Neural cell (in vitro differentiated cells): ENCODE measurements around the gene LONRF2. TPM values are rescaled to one million over a fixed set of nuclear protein-coding genes. Genes with fewer than 3 reads are reported as not detected.

Experiments
- H2AFZ ChIP-seq: fragments of 200-600, 300-800 bp; sonication (generic), shearing (Covaris generic); 2 replicates; pipeline ENCODE4 v1.6.0; 2014; ENCODE audit warnings: low read depth, mild to moderate bottlenecking, antibody characterized with exemption, low read length, moderate library complexity
- H3F3A ChIP-seq: fragments of 200-600 bp; shearing (Covaris generic); 2 replicates; pipeline ENCODE4 v1.6.1; 2016; ENCODE audit warnings: mild to moderate bottlenecking, moderate library complexity, mixed read lengths, antibody characterized with exemption, low read length; ENCODE audit not compliant: insufficient read depth, poor library complexity, severe bottlenecking
- H3K27ac ChIP-seq: fragments of 200-600, 300-800 bp; sonication (generic), shearing (Covaris generic); 2 replicates; pipeline ENCODE4 v1.5.1; 2014; ENCODE audit warnings: mild to moderate bottlenecking, low read length, moderate library complexity
- H3K27me3 ChIP-seq: fragments of 300-800, 200-600 bp; sonication (generic), shearing (Covaris generic); 2 replicates; pipeline ENCODE4 v1.6.0; 2014; ENCODE audit warnings: mild to moderate bottlenecking, low read depth, low read length, moderate library complexity; ENCODE audit not compliant: insufficient read depth
- H3K36me3 ChIP-seq: fragments of 300-800, 200-600 bp; sonication (generic), shearing (Covaris generic); 2 replicates; pipeline ENCODE4 v1.5.1; 2014; ENCODE audit warnings: mild to moderate bottlenecking, antibody characterized with exemption, low read length, moderate library complexity; ENCODE audit not compliant: insufficient read depth
- H3K4me2 ChIP-seq: fragments of 300-800, 200-600 bp; sonication (generic), shearing (Covaris generic); 2 replicates; pipeline ENCODE4 v1.6.0; 2014; ENCODE audit warnings: mild to moderate bottlenecking, low read length
- H3K4me3 ChIP-seq: fragments of 300-800, 200-600 bp; sonication (generic), shearing (Covaris generic); 2 replicates; pipeline ENCODE4 v1.5.1; 2014; ENCODE audit warnings: mild to moderate bottlenecking, low read length, moderate library complexity
- H3K79me2 ChIP-seq: fragments of 200-600 bp; shearing (Covaris generic); replicated peaks from 2 replicates; pipeline ENCODE4 v1.6.0; 2014; ENCODE audit warnings: mild to moderate bottlenecking, low read length, moderate library complexity; ENCODE audit not compliant: insufficient read depth
- H3K9ac ChIP-seq: fragments of 300-800, 200-600 bp; sonication (generic), shearing (Covaris generic); 2 replicates; pipeline ENCODE4 v1.6.1; 2016; ENCODE audit warnings: mild to moderate bottlenecking, low read length, mixed read lengths
- H3K9me2 ChIP-seq: fragments of 200-600 bp; shearing (Covaris generic); 2 replicates; pipeline ENCODE4 v1.6.1; 2016; ENCODE audit warnings: mild to moderate bottlenecking, low read length, mixed read lengths; ENCODE audit not compliant: insufficient read depth
- H3K9me3 ChIP-seq: fragments of 200-600, 300-800 bp; sonication (generic), shearing (Covaris generic); 2 replicates; pipeline ENCODE4 v1.6.1; 2016; ENCODE audit warnings: mild to moderate bottlenecking, mixed run types, low read length, moderate library complexity, mixed read lengths
- H4K20me1 ChIP-seq: fragments of 200-600 bp; shearing (Covaris generic); 2 replicates; pipeline ENCODE4 v1.6.1; 2016; ENCODE audit warnings: mild to moderate bottlenecking, mixed run types; ENCODE audit not compliant: insufficient read depth
- EP300 ChIP-seq: fragments of 450-650 bp; conservative IDR thresholded peaks from 2 replicates; pipeline ENCODE4 v1.6.1; 2014; ENCODE audit warnings: antibody characterized with exemption, mild to moderate bottlenecking, moderate library complexity; ENCODE audit not compliant: poor library complexity, severe bottlenecking
- EZH2 ChIP-seq: fragments of 200-600, 300-800 bp; shearing (Covaris generic), sonication (generic); IDR thresholded peaks from 2 replicates; pipeline ENCODE4 v1.6.1; 2014; ENCODE audit warnings: antibody characterized with exemption, low read length, borderline replicate concordance, mild to moderate bottlenecking; ENCODE audit not compliant: insufficient read depth, poor library complexity, severe bottlenecking
- MXI1 ChIP-seq: fragments of 450-650 bp; conservative IDR thresholded peaks from 2 replicates; pipeline ENCODE4 v1.6.1; 2014; ENCODE audit warnings: antibody characterized with exemption, mild to moderate bottlenecking; ENCODE audit not compliant: poor library complexity, severe bottlenecking
- POLR2AphosphoS5 ChIP-seq: IDR thresholded peaks from 2 replicates; pipeline ENCODE4 v1.6.1; 2012
- RAD21 ChIP-seq: fragments of 450-650 bp; conservative IDR thresholded peaks from 2 replicates; pipeline ENCODE4 v1.6.1; 2014; ENCODE audit warnings: antibody characterized with exemption, mild to moderate bottlenecking, moderate library complexity
- SMC3 ChIP-seq: fragments of 450-650 bp; conservative IDR thresholded peaks from 2 replicates; pipeline ENCODE4 v1.6.1; 2014; ENCODE audit warnings: antibody characterized with exemption, mild to moderate bottlenecking, moderate library complexity; ENCODE audit not compliant: poor library complexity
- TAF1 ChIP-seq: IDR thresholded peaks from 2 replicates; pipeline ENCODE4 v1.6.1; 2012; ENCODE audit warnings: low read depth
- polyA plus RNA-seq: library from polyadenylated mRNA; depleted of rRNA; stranded (reverse); fragments of >200 nt; gene quantifications from 2 replicates; pipeline ENCODE4 v1.2.3, GENCODE V29; 2014
- TF ChIP-seq, protein P1 (sequence below): fragments of 450-650 bp; IDR thresholded peaks from 2 replicates; pipeline ENCODE4 v1.5.1; 2014; ENCODE audit warnings: antibody characterized with exemption, mild to moderate bottlenecking, moderate library complexity; ENCODE audit not compliant: poor library complexity, severe bottlenecking
- TF ChIP-seq, protein P2 (sequence below): IDR thresholded peaks from 2 replicates; pipeline ENCODE4 v1.6.1; 2012; ENCODE audit warnings: borderline replicate concordance

Gene LONRF2
- polyA plus RNA-seq, 1 donor from 2014 or later, result 20.7 TPM

DNA sequence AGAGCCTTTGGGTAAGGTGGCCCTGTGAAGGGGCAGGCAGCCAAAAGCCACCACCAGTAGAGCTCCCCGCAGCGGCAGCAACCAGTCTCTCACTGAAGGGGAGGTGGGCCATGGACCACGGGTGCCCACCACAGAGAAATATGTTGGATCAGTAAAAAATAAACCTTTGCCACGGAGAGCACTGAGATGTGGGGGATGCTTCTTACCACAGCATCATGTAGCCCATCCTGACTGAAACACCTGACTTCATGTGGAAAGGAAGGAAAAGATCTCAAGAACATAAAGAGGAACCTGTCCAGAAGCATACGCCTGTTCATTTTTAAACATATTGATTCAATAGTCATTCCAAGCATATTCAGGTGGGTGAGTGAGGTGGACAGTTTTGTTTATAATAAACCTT is 51.1 kb downstream of the LONRF2 start:
- TF ChIP-seq, protein P1, sequence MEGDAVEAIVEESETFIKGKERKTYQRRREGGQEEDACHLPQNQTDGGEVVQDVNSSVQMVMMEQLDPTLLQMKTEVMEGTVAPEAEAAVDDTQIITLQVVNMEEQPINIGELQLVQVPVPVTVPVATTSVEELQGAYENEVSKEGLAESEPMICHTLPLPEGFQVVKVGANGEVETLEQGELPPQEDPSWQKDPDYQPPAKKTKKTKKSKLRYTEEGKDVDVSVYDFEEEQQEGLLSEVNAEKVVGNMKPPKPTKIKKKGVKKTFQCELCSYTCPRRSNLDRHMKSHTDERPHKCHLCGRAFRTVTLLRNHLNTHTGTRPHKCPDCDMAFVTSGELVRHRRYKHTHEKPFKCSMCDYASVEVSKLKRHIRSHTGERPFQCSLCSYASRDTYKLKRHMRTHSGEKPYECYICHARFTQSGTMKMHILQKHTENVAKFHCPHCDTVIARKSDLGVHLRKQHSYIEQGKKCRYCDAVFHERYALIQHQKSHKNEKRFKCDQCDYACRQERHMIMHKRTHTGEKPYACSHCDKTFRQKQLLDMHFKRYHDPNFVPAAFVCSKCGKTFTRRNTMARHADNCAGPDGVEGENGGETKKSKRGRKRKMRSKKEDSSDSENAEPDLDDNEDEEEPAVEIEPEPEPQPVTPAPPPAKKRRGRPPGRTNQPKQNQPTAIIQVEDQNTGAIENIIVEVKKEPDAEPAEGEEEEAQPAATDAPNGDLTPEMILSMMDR, result no peak
- TF ChIP-seq EP300 (no peak), RAD21 (no peak), EZH2 (no peak), POLR2AphosphoS5 (no peak), MXI1 (no peak), TAF1 (no peak), SMC3 (no peak)
- TF ChIP-seq, protein P2, sequence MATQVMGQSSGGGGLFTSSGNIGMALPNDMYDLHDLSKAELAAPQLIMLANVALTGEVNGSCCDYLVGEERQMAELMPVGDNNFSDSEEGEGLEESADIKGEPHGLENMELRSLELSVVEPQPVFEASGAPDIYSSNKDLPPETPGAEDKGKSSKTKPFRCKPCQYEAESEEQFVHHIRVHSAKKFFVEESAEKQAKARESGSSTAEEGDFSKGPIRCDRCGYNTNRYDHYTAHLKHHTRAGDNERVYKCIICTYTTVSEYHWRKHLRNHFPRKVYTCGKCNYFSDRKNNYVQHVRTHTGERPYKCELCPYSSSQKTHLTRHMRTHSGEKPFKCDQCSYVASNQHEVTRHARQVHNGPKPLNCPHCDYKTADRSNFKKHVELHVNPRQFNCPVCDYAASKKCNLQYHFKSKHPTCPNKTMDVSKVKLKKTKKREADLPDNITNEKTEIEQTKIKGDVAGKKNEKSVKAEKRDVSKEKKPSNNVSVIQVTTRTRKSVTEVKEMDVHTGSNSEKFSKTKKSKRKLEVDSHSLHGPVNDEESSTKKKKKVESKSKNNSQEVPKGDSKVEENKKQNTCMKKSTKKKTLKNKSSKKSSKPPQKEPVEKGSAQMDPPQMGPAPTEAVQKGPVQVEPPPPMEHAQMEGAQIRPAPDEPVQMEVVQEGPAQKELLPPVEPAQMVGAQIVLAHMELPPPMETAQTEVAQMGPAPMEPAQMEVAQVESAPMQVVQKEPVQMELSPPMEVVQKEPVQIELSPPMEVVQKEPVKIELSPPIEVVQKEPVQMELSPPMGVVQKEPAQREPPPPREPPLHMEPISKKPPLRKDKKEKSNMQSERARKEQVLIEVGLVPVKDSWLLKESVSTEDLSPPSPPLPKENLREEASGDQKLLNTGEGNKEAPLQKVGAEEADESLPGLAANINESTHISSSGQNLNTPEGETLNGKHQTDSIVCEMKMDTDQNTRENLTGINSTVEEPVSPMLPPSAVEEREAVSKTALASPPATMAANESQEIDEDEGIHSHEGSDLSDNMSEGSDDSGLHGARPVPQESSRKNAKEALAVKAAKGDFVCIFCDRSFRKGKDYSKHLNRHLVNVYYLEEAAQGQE, result no peak

DNA sequence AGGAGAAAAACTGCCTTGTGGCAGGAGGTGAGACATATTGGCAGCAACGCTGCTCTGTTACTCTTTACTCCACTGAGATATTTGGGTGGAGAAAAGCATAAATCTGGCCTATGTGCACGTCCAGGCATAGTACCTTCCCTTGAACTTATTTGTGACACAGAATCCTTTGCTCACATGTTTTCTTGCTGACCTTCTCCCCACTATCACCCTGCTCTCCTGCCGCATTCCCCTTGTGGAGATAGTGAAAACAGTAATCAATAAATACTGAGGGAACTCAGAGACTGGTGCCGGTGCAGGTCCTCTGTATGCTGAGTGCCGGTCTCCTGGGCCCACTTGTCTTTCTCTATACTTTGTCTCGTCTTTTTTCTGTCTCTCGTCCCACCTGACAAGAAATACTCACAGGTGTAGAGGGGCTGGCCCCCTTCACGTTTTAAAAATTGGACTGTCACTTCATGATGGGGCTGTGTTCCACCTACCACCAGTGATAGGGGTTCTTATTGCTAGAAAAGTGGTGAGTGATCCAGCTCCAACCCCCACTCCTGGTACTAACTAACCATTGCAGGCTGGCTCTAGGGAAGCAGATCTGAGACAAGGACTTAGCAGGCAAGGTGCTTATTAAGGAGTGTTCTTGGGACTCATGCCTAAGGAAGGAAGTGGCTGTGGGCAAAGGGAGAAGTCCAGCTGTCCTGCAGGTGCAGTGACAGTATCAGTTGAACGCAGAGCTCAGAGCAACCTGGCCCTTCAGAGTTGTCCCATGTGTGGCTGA is 51.7 kb downstream of the LONRF2 start:
- no peak overlapping the region for H2AFZ ChIP-seq
- no peak overlapping the region for H3K27ac ChIP-seq
- no peaks in the 10 kb centered on the region for H3K9me2 ChIP-seq

More for the DNA sequence above, 51.1 kb downstream of the LONRF2 start:
- Histone ChIP-seq H3K27me3 (no peaks in the 10 kb centered on the region), H3K79me2 (no peaks in the 10 kb centered on the region), H3F3A (no peaks in the 10 kb centered on the region), H3K36me3 (no peaks in the 10 kb centered on the region), H3K9me3 (no peaks in the 10 kb centered on the region), H3K4me3 (no peak overlapping the region), H3K9me2 (no peaks in the 10 kb centered on the region), H3K9ac (no peak overlapping the region), H2AFZ (no peak overlapping the region), H3K4me2 (no peak overlapping the region), H3K27ac (no peak overlapping the region), H4K20me1 (no peaks in the 10 kb centered on the region)

More for the DNA sequence above, 51.7 kb downstream of the LONRF2 start:
- no peaks in the 10 kb centered on the region for H3K36me3 ChIP-seq
- no peak for TF ChIP-seq RAD21
- TF ChIP-seq EP300, result no peak
- no peak for TF ChIP-seq MXI1
- TF ChIP-seq, protein P1, result no peak
- no peak for TF ChIP-seq EZH2
- no peak for TF ChIP-seq POLR2AphosphoS5
- TF ChIP-seq TAF1, result no peak
- TF ChIP-seq SMC3, result no peak
- TF ChIP-seq, protein P2, result no peak
- no peaks in the 10 kb centered on the region for H3K9me3 ChIP-seq
- H3K9ac ChIP-seq, result no peak overlapping the region
- H3K4me2 ChIP-seq, result no peak overlapping the region
- H3K79me2 ChIP-seq, result no peaks in the 10 kb centered on the region
- no peaks in the 10 kb centered on the region for H4K20me1 ChIP-seq
- H3F3A ChIP-seq, result no peaks in the 10 kb centered on the region
- H3K27me3 ChIP-seq, result no peaks in the 10 kb centered on the region
- no peak overlapping the region for H3K4me3 ChIP-seq
